ENCODE results near the gene PIP5K1B.
A peak's percentile ranks its signal among the peaks of the same experiment; 100 is the strongest.

PIP5K1B gene

GRCh38 chr9:68999393-69000105 is 294.5 kb downstream of the PIP5K1B start:
- peak; percentile 49 for DNase-seq

- DNase-seq, result no peak
Measured at GRCh38 chr9:69001921-69002320, 296.9 kb downstream of the PIP5K1B start.

DNA sequence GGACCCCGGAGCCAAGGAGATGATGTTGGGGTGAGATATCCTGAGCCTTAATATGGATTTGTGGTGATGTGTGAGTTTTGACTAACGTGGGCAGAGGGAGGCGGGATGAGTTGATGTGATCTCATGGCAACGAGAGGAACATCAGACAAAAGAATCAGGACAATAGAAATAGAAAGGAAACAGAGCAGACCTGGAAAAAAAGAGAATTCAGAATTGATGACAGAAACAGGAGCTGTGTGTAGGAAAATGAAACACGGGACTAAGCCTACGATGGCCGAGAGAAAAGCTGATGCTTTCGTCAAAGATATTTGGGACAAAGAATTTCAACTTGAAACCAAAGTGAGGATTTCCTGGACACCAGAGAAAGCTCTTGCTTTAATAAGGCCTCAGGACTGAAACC is 298.0 kb downstream of the PIP5K1B start:
- DNase-seq, result no peak

GRCh38 chr9:69004836-69005235 is 299.8 kb downstream of the PIP5K1B start:
- no peak for DNase-seq

DNA sequence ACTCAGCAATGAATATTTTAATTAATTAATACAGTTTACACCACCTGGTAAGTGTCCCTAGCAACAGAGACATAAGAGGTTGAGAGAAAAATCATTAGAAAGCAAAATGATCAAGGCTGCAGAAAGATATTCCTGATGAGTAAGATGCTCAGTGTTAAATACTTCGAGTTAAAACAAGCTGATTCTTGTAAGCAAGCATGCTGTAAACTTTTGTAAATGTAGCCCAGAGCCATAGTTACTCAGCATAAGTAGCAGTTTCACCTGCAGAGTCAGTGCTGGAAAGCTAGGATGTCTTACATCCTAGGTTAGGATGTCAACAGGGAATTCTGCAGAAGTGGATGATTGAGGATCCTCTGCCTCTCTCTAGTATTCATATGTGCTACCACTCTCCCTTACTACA is 304.7 kb downstream of the PIP5K1B start:
- DNase-seq, result no peak

DNA sequence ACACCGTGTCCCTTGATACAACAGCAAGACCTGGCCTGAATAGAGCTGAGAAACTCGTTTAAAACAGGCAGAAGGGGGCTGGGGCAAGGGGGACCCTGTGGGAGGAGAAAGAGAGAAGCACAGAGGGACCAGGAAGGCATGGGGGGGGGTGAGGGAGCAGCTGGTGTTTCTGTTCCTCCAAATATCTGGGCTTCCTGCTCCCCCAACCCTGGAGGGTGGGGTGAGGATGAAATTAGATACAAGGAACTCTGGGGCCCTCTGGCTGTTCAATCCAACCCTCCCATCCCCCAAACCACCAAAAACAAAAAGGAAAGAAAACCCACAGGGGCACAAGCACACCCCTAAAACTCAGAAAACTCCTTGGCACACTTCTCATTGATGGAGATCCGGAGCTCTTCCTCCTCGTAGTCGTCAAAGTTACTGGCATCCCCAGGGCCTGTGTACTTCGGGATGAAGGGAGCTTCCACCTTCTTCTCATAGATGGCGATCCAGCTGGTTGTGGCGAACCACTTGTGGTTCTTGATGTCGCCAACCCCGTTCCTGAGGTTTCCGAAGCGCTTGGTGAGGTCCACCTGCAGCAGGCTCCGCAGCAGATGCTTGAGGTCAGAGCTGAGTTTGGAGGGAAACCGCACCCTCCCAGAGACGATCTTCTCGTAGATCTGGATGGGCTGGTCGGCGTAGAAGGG is 307.8 kb downstream of the PIP5K1B start:
- DNase-seq, result no peak

DNA sequence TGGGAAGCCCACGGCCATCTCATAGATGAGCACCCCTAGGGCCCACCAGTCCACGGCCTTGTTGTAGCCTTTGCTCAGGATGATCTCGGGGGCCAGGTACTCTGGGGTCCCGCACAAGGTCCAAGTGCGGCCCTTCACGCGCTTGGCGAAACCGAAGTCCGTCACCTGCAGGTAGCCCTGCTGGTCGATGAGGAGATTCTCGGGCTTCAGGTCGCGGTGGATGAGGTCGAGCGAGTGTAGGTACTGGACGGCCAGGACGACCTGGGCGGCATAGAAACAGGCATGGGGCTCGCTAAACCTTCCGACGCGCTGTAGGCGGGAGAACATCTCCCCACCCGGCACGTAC is 308.3 kb downstream of the PIP5K1B start:
- DNase-seq, result no peak

DNA sequence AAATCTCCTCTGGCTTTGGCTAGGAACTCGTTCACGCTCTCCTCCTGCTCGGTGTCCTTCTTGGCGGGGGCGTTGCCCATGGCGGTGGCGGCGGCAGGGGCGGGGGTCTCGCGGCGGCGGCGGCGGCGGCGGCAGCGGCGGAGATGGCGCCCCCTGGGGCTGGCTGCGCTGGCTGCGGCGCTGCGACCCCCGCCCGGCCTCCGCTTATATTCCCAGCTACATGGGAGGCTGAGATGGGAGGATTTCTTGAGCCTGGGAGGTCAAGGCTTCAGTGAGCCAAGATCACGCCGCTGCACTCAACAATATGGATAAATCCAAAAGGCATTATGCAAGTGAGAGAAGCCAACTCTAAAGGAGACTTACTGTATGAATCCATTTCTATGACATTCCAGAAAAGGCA is 309.0 kb downstream of the PIP5K1B start, which contains the start of gene PRKACG:
TSS of gene PRKACG (minus strand) at position 101 of the 400 bp plus-strand sequence. CDS start at position 80, 21 bp downstream.
- DNase-seq, result no peak

DNA sequence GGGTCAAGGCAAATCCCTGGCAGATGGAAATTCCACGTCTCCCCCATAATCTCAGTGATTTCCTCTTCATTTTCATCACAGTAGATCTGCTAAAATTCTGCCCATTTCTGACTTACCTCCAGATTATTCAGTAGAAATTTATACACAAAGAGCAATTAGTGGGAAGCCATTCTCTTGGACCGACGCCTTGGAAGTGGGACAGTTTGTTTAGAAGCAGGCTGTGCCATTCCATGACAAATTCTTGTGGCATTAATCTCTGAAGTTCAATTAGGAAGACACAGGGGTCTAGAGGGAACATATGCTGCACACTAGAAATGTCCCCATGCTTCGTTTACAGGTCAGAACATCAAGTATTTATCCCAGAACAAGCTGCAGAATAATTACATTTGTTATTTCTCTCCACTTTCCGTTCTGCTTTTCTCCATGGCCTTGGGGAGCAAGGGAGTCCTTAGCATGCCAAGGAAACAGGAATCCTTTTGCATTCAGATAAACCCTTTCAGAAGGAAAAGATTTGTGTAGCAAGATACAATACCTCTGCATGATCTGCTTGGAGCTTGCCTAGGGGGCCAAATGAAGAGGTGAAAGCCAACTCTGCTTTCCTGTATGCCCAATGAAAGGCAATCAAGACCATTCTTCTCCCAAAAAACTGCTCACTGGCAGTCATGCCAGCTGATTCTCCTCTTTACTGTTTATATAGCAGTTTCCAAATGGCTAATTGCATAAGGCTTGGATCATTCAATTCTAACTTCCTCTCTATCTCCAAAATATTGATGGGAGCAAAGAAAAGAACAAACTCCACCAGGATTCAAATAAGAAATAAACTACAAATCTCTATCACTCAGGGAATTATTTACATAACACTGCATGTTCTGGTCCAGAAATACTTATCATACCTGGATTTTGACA is 311.4 kb downstream of the PIP5K1B start:
- DNase-seq, result no peak

DNA sequence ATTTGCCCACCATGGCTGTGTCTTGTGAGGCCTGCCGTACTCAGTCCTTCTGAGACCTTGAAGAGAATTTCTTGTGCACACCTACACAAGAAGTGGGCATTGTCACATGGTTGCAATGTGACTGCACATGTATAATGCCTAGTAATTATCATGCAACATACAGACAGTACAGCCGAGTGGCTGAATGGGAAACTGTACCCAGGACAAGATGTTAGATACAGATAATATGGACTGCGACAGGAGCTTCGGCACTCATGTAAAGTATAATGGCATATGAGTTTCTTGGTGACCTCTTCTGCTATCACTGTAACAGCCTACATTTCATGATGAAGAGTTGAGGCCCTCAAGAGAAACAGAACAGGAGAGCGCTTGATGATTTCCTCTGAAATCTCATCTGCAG is 313.7 kb downstream of the PIP5K1B start:
- DNase-seq, result no peak

GRCh38 chr9:69019808-69020207 is 314.8 kb downstream of the PIP5K1B start:
- peak; percentile 19 for DNase-seq

- no peak for DNase-seq
Measured at GRCh38 chr9:69020301-69021145, 315.5 kb downstream of the PIP5K1B start.

DNA sequence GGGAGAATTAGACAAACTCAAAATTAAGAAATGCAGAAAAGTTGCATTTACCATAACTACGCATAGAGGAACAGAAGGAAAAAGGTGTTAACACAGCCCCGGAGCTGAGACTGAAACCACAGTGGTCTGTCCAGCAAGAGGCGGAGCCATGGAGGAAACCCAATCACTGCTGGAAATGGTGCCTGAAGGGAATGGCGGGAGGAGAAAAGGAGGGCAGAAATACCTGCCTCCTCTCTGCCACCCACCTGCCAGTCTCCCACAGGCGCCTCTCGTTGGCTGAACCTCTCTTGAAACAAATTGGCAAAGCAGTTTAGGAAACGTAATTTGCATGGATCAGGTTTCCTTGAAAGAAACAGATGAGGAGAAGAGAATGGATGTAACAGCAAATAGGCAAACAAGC is 318.6 kb downstream of the PIP5K1B start:
- DNase-seq, result no peak

- peak; percentile 19 for DNase-seq
Measured at GRCh38 chr9:69027355-69028097, 322.5 kb downstream of the PIP5K1B start.

- peak; percentile 20 for DNase-seq
Measured at GRCh38 chr9:69028754-69029153, 323.7 kb downstream of the PIP5K1B start.

GRCh38 chr9:69029535-69029934 is 324.5 kb downstream of the PIP5K1B start:
- no peak for DNase-seq

DNA sequence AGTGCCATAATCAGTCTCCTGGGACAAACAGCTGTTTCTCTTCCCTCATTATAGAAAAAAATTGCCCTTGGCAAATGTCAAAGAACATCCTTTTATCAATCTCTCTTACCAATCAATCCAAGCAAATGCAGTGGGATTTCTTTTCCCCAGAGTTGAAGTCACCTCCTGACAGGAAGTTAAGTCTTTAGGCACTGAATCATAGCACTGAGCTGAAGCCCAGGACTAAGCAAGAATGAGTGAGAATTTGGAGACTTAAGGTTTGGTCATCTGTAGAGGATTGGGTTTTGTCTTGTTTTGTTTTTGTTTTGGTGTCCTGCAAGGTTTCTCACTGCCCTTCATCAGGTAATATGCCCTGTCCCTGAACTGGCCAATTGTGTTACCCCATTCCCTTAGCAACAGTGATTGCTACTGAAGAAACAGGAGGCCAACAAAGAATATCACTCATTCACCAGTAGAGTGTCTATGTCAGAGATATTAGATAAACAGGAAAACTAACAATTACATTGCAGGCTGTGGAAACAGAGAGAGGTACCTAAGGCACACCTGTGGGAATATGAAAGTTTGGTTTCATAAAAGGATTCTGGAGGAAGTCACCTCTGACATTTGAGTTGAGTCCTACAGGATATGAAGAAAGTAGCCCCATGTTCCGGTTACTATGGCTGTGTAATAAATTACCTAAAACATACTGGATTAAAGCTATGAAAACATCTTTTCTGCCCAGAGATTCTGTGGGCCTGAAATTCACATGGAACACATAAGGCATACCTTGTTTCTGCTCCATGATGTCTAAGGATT is 326.0 kb downstream of the PIP5K1B start:
- no peak for DNase-seq

DNA sequence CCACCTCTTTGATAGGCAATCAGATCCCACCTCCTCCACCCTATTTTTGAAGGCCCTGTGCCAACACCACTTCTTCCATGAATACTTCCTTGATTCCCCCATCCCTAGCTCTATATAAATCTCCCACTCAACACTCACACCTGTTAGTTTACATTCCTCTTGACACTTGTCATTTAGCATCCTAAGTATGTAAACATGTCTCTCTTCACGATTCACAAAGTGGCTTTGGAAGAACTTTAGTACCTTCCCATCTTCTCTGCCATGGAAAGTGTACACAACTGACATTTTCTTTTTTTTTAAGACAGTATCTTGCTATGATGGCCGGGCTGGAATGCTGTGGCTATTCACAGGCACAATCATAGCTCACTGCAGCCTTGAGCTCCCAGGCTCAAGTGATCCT is 329.0 kb downstream of the PIP5K1B start:
- DNase-seq, result no peak

- DNase-seq, result peak; percentile 75
Measured at GRCh38 chr9:69035438-69036308, 330.6 kb downstream of the PIP5K1B start, which contains the start of gene FXN. TSS of gene FXN (plus strand) at chr9:69035752. CDS start at chr9:69035783, 31 bp downstream.

- peak; percentile 6 for DNase-seq
Measured at GRCh38 chr9:69036309-69036708, 331.3 kb downstream of the PIP5K1B start.
